ENCODE measurements around the gene DLK2. TPM values are rescaled to one million over a fixed set of nuclear protein-coding genes. Genes with fewer than 3 reads are reported as not detected.

DLK2 gene
- total RNA-seq, 2 donors from 2014 or later: not detected

DNA sequence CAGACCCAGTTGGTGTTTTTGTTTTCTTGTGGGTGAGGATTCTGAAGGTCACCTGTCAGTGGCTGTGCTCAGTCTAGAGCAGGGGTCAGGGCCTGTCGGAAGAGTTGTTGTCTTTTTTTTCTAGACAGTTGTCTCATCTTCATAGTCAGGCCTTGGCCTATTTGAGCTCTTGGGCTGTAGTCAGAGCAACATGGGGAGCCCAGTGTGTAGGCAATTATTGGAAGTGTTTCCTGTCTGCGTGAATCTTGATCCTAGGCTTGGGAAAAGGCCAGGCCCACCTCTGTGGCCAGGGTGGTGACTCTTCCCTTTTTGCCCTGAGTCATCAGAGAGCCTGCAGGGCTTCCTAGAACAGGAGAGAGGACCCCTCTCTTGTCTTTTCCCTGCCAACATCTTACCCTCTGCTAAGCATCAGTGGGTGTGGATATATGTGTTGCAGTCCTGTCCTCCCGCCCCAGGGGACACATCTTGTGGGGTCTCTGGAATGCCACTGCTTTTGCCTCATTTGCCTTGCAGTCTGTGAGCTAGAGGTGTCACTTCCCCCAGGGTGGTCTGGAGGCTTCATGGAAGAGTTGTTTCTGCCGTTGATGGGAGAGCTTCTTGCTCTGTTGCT is 33.4 kb upstream of the DLK2 start:
- DNase-seq (no peak), ATAC-seq (no peak)
- H3K27ac ChIP-seq: no peak overlapping the region
- TF ChIP-seq POLR2A (IDR thresholded peaks at IDR 0.05): no peak
- TF ChIP-seq, protein P1, sequence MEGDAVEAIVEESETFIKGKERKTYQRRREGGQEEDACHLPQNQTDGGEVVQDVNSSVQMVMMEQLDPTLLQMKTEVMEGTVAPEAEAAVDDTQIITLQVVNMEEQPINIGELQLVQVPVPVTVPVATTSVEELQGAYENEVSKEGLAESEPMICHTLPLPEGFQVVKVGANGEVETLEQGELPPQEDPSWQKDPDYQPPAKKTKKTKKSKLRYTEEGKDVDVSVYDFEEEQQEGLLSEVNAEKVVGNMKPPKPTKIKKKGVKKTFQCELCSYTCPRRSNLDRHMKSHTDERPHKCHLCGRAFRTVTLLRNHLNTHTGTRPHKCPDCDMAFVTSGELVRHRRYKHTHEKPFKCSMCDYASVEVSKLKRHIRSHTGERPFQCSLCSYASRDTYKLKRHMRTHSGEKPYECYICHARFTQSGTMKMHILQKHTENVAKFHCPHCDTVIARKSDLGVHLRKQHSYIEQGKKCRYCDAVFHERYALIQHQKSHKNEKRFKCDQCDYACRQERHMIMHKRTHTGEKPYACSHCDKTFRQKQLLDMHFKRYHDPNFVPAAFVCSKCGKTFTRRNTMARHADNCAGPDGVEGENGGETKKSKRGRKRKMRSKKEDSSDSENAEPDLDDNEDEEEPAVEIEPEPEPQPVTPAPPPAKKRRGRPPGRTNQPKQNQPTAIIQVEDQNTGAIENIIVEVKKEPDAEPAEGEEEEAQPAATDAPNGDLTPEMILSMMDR (IDR thresholded peaks at IDR 0.05): no peak
- H3K4me3 ChIP-seq: no peak overlapping the region
- H3K36me3 ChIP-seq (replicated peaks in 1 of 2; ENCODE audit: insufficient read depth in 1 of 2, low read depth in 2 of 2): no peaks in the 10 kb centered on the region
- H3K27me3 ChIP-seq: no peaks in the 10 kb centered on the region
- intact Hi-C loops (cut with DNase I): no loop called here
- WGBS, 2 donors: 62 to 74% methylated on average over 3 to 4 of the region's 4 CpGs
- H3K4me1 ChIP-seq: peaks cover 12% of the 10 kb centered on the region
- no peaks in the 10 kb centered on the region for H3K9me3 ChIP-seq

DNA sequence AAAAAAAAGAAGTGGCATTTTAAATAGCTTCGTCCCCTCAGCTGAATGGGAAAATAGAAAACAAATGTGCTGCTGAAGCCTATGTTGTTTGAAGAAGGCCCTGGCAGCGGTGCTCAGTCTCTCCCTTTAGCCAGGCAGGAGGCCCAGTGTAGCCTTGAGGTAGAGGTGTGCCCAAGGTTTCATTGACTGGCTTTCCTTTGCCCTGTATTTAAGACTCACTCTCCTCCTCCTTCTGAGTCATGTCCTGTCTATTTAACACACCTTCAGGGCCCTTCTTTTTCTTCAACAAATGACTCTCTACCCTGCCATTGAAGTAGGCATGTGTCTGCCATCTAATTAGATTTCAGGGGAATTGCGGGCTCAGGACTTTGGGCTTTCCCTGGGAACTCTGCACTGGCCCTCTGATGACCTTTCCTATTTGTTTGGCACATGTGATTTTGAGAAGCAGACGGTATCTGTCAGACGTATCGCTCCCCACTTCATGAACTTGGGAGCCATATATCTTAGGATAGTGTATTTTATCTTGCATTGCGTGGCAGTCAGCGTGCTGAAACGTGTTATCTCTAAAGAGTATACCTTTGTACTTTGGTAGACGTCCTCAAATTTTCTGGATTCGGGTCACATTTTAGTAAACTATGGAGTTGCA is 26.4 kb upstream of the DLK2 start:
- Histone ChIP-seq H3K4me3 (no peak overlapping the region), H3K27ac (no peak overlapping the region), H3K9me3 (no peaks in the 10 kb centered on the region), H3K4me1 (peaks cover 45% of the 10 kb centered on the region), H3K36me3 (replicated peaks in 1 of 2; ENCODE audit: insufficient read depth in 1 of 2, low read depth in 2 of 2) (no peaks in the 10 kb centered on the region), H3K27me3 (no peaks in the 10 kb centered on the region)
- intact Hi-C loops (cut with DNase I): no loop called here
- WGBS, 2 donors: 43 to 49% methylated on average over 11 of the region's 11 CpGs
- no peak for ATAC-seq
- TF ChIP-seq, protein P1 (IDR thresholded peaks at IDR 0.05): no peak
- no peak for TF ChIP-seq POLR2A (IDR thresholded peaks at IDR 0.05)
- DNase-seq: peak in 3 of 4 donors; percentile 38 to 61 (median 58)

DNA sequence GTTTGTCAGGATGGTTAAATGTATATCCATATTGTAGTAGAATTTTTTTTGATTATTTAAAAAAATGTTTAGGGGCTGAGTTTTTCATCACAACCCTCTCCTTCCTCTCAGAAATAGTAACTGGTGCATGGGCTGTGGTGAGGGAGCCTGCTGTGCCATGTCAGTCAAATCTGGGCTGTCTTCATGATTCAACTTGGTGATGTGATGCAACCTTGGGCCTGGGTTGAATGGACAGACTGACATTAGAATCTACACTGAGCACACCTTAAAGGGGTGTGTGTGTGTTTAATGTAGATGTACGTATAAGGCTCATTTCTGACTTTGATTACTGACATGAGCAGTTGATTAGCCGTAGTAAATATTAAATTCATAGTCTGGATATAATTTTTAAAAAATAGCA is 25.7 kb upstream of the DLK2 start:
- Histone ChIP-seq H3K27ac (no peak overlapping the region), H3K27me3 (no peaks in the 10 kb centered on the region), H3K9me3 (no peaks in the 10 kb centered on the region), H3K4me1 (peaks cover 45% of the 10 kb centered on the region), H3K36me3 (replicated peaks in 1 of 2; ENCODE audit: insufficient read depth in 1 of 2, low read depth in 2 of 2) (no peaks in the 10 kb centered on the region), H3K4me3 (no peak overlapping the region)
- 51% methylated on average over 2 of the region's 2 CpGs for WGBS, 2 donors
- intact Hi-C loops (cut with DNase I): no loop called here
- TF ChIP-seq, protein P1 (IDR thresholded peaks at IDR 0.05): no peak
- TF ChIP-seq POLR2A (IDR thresholded peaks at IDR 0.05): no peak
- no peak for DNase-seq
- no peak for ATAC-seq

DNA sequence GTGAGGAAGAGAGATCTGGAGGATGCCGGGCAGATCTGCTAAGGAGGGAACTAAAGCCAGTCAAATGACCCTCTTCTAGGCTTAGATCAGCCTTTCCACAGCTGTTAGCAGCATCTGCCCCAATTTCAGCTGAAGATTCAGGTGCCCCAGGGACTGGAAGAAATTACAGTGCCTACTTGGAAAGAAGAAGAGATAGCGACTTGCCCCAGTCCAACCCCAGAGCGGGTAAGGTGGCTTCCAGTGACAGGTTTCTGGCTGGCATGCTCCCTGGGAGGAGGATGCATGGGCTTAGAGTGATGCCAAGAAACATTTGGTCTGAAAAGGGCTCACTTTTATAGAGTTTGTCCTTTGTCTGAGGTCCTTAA is 22.6 kb upstream of the DLK2 start:
- Histone ChIP-seq H3K27ac (peak overlapping the region in 3 of 4 donors; percentile 75 to 83 (median 76)), H3K4me3 (peak overlapping the region; percentile 53 to 80), H3K9me3 (no peaks in the 10 kb centered on the region), H3K27me3 (no peaks in the 10 kb centered on the region), H3K36me3 (replicated peaks in 1 of 2; ENCODE audit: insufficient read depth in 1 of 2, low read depth in 2 of 2) (no peaks in the 10 kb centered on the region), H3K4me1 (peaks cover 45% of the 10 kb centered on the region)
- TF ChIP-seq, protein P1 (IDR thresholded peaks at IDR 0.05): no peak
- no peak for TF ChIP-seq POLR2A (IDR thresholded peaks at IDR 0.05)
- 5 to 10% methylated on average over 3 of the region's 3 CpGs for WGBS, 2 donors
- no peak for DNase-seq
- intact Hi-C loops (cut with DNase I): no loop called here
- ATAC-seq: no peak

Measured in body of pancreas (tissue), 4 donors.